Natural killer cell (primary cell): ENCODE data around the gene FHIT. TPM values are rescaled to one million over a fixed set of nuclear protein-coding genes. Genes with fewer than 3 reads are reported as not detected.

ENCODE experiments used
- ATAC-seq, 3 donors: fragments of 150-1000 bp in 2 of 3; fragments of 200-7000 bp in 1 of 3; cut with Tn5 transposase; 1 replicate in 1 of 3; 2 replicates in 2 of 3; pipeline ENCODE4 v1.10.0; 2021; ENCODE audit warnings: mild to moderate bottlenecking in 2 of 3, moderate library complexity in 2 of 3
- DNase-seq, 2 donors: peaks; one replicate each; pipeline versions ENCODE4 v3.0.0 to v3.0.0-alpha.2; 2013 to 2021; ENCODE audit warnings: mixed read lengths in 1 of 2
- H3K27ac ChIP-seq: one replicate; pipeline ENCODE4 v1.5.1; 2013; ENCODE audit warnings: mild to moderate bottlenecking, low read length
- H3K27me3 ChIP-seq: one replicate; pipeline ENCODE4 v1.6.1; 2013; ENCODE audit warnings: low read length; ENCODE audit not compliant: control insufficient read depth, insufficient read depth
- H3K36me3 ChIP-seq: one replicate; pipeline ENCODE4 v1.6.1; 2013; ENCODE audit warnings: low read length; ENCODE audit not compliant: control insufficient read depth, insufficient read depth
- H3K4me1 ChIP-seq: one replicate; pipeline ENCODE4 v1.6.1; 2013; ENCODE audit warnings: low read length; ENCODE audit not compliant: control insufficient read depth, insufficient read depth
- H3K4me3 ChIP-seq: one replicate; pipeline ENCODE4 v1.5.1; 2013; ENCODE audit warnings: low read length
- H3K9me3 ChIP-seq: one replicate; pipeline ENCODE4 v1.6.1; 2013; ENCODE audit warnings: low read length; ENCODE audit not compliant: control insufficient read depth, insufficient read depth
- H3K27ac Mint-ChIP-seq, 2 donors: one replicate each; pipeline ENCODE4 v1.8.0; 2022; ENCODE audit warnings: mild to moderate bottlenecking in 2 of 2, mixed read lengths in 2 of 2, moderate library complexity in 1 of 2
- H3K27me3 Mint-ChIP-seq, 2 donors: one replicate each; pipeline ENCODE4 v1.8.0; 2022; ENCODE audit warnings: low read depth in 2 of 2, mixed read lengths in 2 of 2
- H3K36me3 Mint-ChIP-seq: one replicate; pipeline ENCODE4 v1.8.0; 2022; ENCODE audit warnings: mixed read lengths
- H3K4me1 Mint-ChIP-seq, 2 donors: one replicate each; pipeline ENCODE4 v1.8.0; 2022; ENCODE audit warnings: mixed read lengths in 2 of 2
- H3K4me3 Mint-ChIP-seq: one replicate; pipeline ENCODE4 v1.8.0; 2022; ENCODE audit warnings: mild to moderate bottlenecking, moderate library complexity, mixed read lengths
- H3K9me3 Mint-ChIP-seq, 2 donors: one replicate each; pipeline ENCODE4 v1.8.0; 2022; ENCODE audit warnings: mixed read lengths in 2 of 2
- CTCF ChIP-seq: fragments of 200-600 bp; IDR thresholded peaks from one replicate; pipeline ENCODE4 v1.8.0; 2022; ENCODE audit warnings: antibody characterized with exemption
- WGBS: methylation state at CpG from one replicate; pipeline ENCODE4 v1.1.7; 2013; ENCODE audit warnings: missing lambda C conversion rate; ENCODE audit not compliant: insufficient coverage; 5-methylcytosine and 5-hydroxymethylcytosine counted together
- intact Hi-C: fragments of 100-400 bp; cut with micrococcal nuclease; formaldehyde crosslinking; loops from one replicate; pipeline ENCODE4 v1.14.2; 2022
- total RNA-seq, 4 donors: library from RNA; stranded (reverse); fragments of 120-200 nt in 1 of 4; gene quantifications; one replicate each; pipeline versions ENCODE4 v1.2.3 to v1.2.4, GENCODE V29; 2013 to 2022

FHIT gene
- total RNA-seq, 3 donors from 2014 or later (not counting 1 experiment from before 2014, with no cell fraction given) = 2.7 to 6.1 (median 3.3) TPM

- Histone ChIP-seq H3K4me3 (no peak overlapping the region), H3K27ac (no peak overlapping the region), H3K4me1 (no peaks in the 10 kb centered on the region), H3K36me3 (no peaks in the 10 kb centered on the region), H3K27me3 (no peaks in the 10 kb centered on the region), H3K9me3 (peaks cover 3% of the 10 kb centered on the region)
- DNase-seq (no peak), ATAC-seq (no peak)
- Mint-ChIP-seq H3K27me3 (no peaks in the 10 kb centered on the region), H3K36me3 (no peaks in the 10 kb centered on the region), H3K27ac (no peak overlapping the region), H3K4me1 (no peaks in the 10 kb centered on the region), H3K9me3 (peaks cover 0 to 5% of the 10 kb centered on the region in 2 donors), H3K4me3 (no peak overlapping the region)
- no peak for TF ChIP-seq CTCF
- intact Hi-C loops = no loop called here
- no CpG with 5 or more reads among the region's 1 CpG for WGBS
Measured at GRCh38 chr3:61035573-61035972, 215.7 kb downstream of the FHIT start.

DNA sequence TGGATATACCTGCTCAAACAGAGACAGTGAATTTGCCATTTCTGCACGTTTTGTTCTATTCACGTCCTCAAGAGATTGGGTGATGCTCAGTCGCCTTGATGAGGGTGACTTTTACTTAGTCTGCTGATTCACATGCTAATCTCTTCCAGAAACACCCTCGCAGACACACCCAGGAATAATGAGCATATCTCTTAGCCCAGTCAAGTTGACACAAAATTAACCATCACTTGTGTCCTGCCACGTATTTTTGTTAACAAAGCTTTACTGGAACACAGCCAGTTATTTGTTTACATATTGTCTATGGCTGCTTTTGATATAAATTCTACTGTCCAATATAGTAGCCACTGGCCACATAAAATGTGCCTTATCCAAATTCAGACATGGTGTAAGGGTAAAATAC lies 218.3 kb downstream of the FHIT start:
- no peaks in the 10 kb centered on the region for H3K36me3 Mint-ChIP-seq
- ATAC-seq (no peak), DNase-seq (no peak)
- Histone ChIP-seq H3K9me3 (peaks cover 3% of the 10 kb centered on the region), H3K4me1 (no peaks in the 10 kb centered on the region), H3K36me3 (no peaks in the 10 kb centered on the region), H3K4me3 (no peak overlapping the region), H3K27me3 (no peaks in the 10 kb centered on the region), H3K27ac (no peak overlapping the region)
- 86% methylated on average over 5 of the region's 5 CpGs for WGBS
- no peaks in the 10 kb centered on the region for H3K27me3 Mint-ChIP-seq
- no peak overlapping the region for H3K4me3 Mint-ChIP-seq
- intact Hi-C loops = no loop called here
- no peak overlapping the region for H3K27ac Mint-ChIP-seq
- H3K4me1 Mint-ChIP-seq = no peaks in the 10 kb centered on the region
- peaks cover 0 to 7% of the 10 kb centered on the region in 2 donors for H3K9me3 Mint-ChIP-seq
- no peak for TF ChIP-seq CTCF

DNA sequence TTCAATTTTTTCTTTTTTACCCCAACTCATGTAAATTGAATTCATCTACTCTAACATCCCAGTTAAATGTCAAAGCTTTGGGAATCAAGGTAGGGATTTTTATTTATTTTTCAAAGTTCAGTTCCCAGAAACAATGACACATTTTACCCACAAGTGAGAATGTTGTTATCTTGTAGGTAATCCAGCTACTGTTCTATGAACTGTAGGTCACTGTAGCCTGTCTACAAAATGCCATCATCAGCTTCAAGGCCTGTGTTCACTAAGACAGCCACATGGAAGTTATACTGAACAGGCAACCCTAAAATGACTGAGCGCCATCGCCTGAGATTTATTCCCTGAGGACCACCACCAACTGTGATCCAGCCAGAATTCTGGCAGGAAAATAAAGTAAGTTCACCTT lies 219.7 kb downstream of the FHIT start:
- ATAC-seq (no peak), DNase-seq (no peak)
- no peak overlapping the region for H3K27ac ChIP-seq
- no peaks in the 10 kb centered on the region for H3K9me3 ChIP-seq
- no peak for TF ChIP-seq CTCF
- intact Hi-C loops = no loop called here
- H3K27ac Mint-ChIP-seq = no peak overlapping the region
- no peak overlapping the region for H3K4me3 Mint-ChIP-seq
- H3K36me3 Mint-ChIP-seq = no peaks in the 10 kb centered on the region
- peaks cover 0 to 7% of the 10 kb centered on the region in 2 donors for H3K9me3 Mint-ChIP-seq
- no peaks in the 10 kb centered on the region for H3K27me3 ChIP-seq
- no peaks in the 10 kb centered on the region for H3K4me1 ChIP-seq
- WGBS = 90% methylated on average over 2 of the region's 2 CpGs
- H3K36me3 ChIP-seq = no peaks in the 10 kb centered on the region
- no peaks in the 10 kb centered on the region for H3K4me1 Mint-ChIP-seq
- no peaks in the 10 kb centered on the region for H3K27me3 Mint-ChIP-seq
- no peak overlapping the region for H3K4me3 ChIP-seq

GRCh38 chr3:61030469-61031035 lies 220.7 kb downstream of the FHIT start:
- ATAC-seq (no peak), DNase-seq (no peak)
- Mint-ChIP-seq H3K4me1 (no peaks in the 10 kb centered on the region), H3K27ac (no peak overlapping the region), H3K36me3 (no peaks in the 10 kb centered on the region), H3K27me3 (no peaks in the 10 kb centered on the region), H3K9me3 (peaks cover 0 to 7% of the 10 kb centered on the region in 2 donors), H3K4me3 (no peak overlapping the region)
- TF ChIP-seq CTCF = no peak
- Histone ChIP-seq H3K27me3 (no peaks in the 10 kb centered on the region), H3K9me3 (no peaks in the 10 kb centered on the region), H3K36me3 (no peaks in the 10 kb centered on the region), H3K27ac (no peak overlapping the region), H3K4me1 (no peaks in the 10 kb centered on the region), H3K4me3 (no peak overlapping the region)
- intact Hi-C loops = no loop called here
- 88% methylated on average over 4 of the region's 4 CpGs for WGBS
